ENCODE measurements around the gene PEX11A. TPM values are rescaled to one million over a fixed set of nuclear protein-coding genes. Genes with fewer than 3 reads are reported as not detected.

The PEX11A gene
- total and polyA plus RNA-seq, 2 donors (not counting 3 experiments of a cell fraction or from before 2014, with no cell fraction given): 3.2 to 4.4 TPM

DNA sequence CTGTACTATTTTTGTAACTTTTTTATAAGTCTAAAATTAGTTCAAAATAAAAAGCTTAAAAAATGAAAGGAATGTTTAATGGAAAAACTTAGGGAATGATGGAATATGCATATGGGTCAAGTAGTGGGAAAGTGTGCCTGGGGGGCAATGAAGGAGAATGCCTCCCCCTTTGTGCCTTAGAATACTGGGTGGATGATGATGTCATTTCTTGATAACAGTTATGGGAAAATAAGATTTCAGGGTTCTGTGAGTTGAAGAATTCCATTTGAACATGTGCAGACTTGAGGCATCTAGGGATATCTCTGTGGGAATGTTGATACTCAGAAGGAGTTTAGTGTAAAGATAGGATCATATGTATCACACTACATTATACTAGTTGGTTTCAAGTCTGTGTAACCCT is 13.9 kb upstream of the PEX11A start:
- H3K36me3 ChIP-seq (ENCODE audit: control insufficient read depth in 2 of 2, extremely low read depth in 1 of 2, insufficient read depth in 2 of 2, low read length in 2 of 2): no peaks in the 10 kb centered on the region
- FAIRE-seq (no peak), DNase-seq (ENCODE audit: low read depth, low spot score) (no peak)
- H3K4me2 ChIP-seq (ENCODE audit: insufficient read depth, low read length): no peak overlapping the region
- no peak overlapping the region for H3K4me3 ChIP-seq (replicated peaks in 1 of 3; ENCODE audit: insufficient read depth in 1 of 3, low read depth in 1 of 3, low read length in 3 of 3)
- H3K27me3 ChIP-seq (ENCODE audit: control insufficient read depth in 2 of 2, insufficient read depth in 2 of 2, low read length in 2 of 2): peaks cover 21 to 55% of the 10 kb centered on the region in 2 experiments
- no peak overlapping the region for H3K27ac ChIP-seq (ENCODE audit: insufficient read depth, low read depth, low read length)
- no peaks in the 10 kb centered on the region for H4K20me1 ChIP-seq (replicated peaks; ENCODE audit: control insufficient read depth, extremely low read depth, insufficient read depth, low read length)
- TF ChIP-seq MYC (IDR thresholded peaks at IDR 0.05; ENCODE audit: low read depth, low read length) (no peak), FOS (IDR thresholded peaks at IDR 0.05; ENCODE audit: borderline replicate concordance, insufficient read depth, low read length) (no peak), JUN (IDR thresholded peaks at IDR 0.05; ENCODE audit: borderline replicate concordance, insufficient read depth, insufficient read length, low read depth) (no peak), POLR2AphosphoS5 (IDR thresholded peaks at IDR 0.05; ENCODE audit: insufficient read depth, low read depth, low read length) (no peak), POLR2A (IDR thresholded peaks at IDR 0.05; ENCODE audit: low read depth, low read length) (no peak), GATA2 (IDR thresholded peaks at IDR 0.05; ENCODE audit: insufficient read depth, insufficient read length, low read depth, low read length) (no peak), EZH2 (IDR thresholded peaks at IDR 0.05; ENCODE audit: borderline replicate concordance, low read depth, low read length, severe bottlenecking) (no peak)
- TF ChIP-seq, protein P1, sequence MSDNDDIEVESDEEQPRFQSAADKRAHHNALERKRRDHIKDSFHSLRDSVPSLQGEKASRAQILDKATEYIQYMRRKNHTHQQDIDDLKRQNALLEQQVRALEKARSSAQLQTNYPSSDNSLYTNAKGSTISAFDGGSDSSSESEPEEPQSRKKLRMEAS (IDR thresholded peaks at IDR 0.05; ENCODE audit: insufficient read depth, insufficient read length): no peak
- TF ChIP-seq, protein P2, sequence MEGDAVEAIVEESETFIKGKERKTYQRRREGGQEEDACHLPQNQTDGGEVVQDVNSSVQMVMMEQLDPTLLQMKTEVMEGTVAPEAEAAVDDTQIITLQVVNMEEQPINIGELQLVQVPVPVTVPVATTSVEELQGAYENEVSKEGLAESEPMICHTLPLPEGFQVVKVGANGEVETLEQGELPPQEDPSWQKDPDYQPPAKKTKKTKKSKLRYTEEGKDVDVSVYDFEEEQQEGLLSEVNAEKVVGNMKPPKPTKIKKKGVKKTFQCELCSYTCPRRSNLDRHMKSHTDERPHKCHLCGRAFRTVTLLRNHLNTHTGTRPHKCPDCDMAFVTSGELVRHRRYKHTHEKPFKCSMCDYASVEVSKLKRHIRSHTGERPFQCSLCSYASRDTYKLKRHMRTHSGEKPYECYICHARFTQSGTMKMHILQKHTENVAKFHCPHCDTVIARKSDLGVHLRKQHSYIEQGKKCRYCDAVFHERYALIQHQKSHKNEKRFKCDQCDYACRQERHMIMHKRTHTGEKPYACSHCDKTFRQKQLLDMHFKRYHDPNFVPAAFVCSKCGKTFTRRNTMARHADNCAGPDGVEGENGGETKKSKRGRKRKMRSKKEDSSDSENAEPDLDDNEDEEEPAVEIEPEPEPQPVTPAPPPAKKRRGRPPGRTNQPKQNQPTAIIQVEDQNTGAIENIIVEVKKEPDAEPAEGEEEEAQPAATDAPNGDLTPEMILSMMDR (IDR thresholded peaks at IDR 0.05; ENCODE audit: extremely low read depth in 1 of 2, insufficient read depth in 1 of 2, low read depth in 1 of 2, low read length in 2 of 2): no peak
- H3K4me1 ChIP-seq (ENCODE audit: control insufficient read depth, extremely low read depth, insufficient read depth, low read length): no peaks in the 10 kb centered on the region
- BruUV-seq (replicated peaks): no TSS peak
- intact Hi-C loops (cut with micrococcal nuclease): no loop called here
- ChIA-PET POLR2A (no interaction called here), CTCF (interaction anchor here (0.7 to 1.5 kb wide), 4 partner anchors 13 to 597 kb away, joined by 3 to 7 read pairs (median 6); no protein-coding TSS in a partner anchor)
- no peaks in the 10 kb centered on the region for H3K9me3 ChIP-seq (replicated peaks; ENCODE audit: control insufficient read depth, insufficient read depth, low read length)
- H2AFZ ChIP-seq (ENCODE audit: low read depth, low read length): no peak overlapping the region
- no peaks in the 10 kb centered on the region for H3K79me2 ChIP-seq (ENCODE audit: control insufficient read depth, insufficient read depth, low read length)
- dilution Hi-C loops (cut with MboI; ENCODE audit: extremely low pct_ligation_motif_present, low sequenced_read_pairs): no loop called here
- no peaks in the 10 kb centered on the region for H3K9me1 ChIP-seq (replicated peaks; ENCODE audit: control insufficient read depth, extremely low read depth, insufficient read depth, low read length)
- H3K9ac ChIP-seq (replicated peaks; ENCODE audit: extremely low read depth, insufficient read depth, low read length): no peak overlapping the region
